Stimulated activated CD4-positive, alpha-beta T cell treated with anti-CD3 and anti-CD28 coated beads, Interleukin-4, amount 100 ng/mL, for 1 hour (primary cell): ENCODE data around the gene LAPTM5.
"Not testable (repeated sequence)": the region's sequence is repeated elsewhere in the genome, so short reads cannot be mapped to it uniquely, and the experiment has no call there.

Source experiments
- DNase-seq: peaks from one replicate; pipeline ENCODE4 v3.0.0-alpha.2; 2020

Gene LAPTM5

GRCh38 chr1:30757352-30758120 lies at the start of gene LAPTM5:
Gene LAPTM5 (minus strand): TSS chr1:30757774. CDS start chr1:30757745, 29 bp downstream.
- DNase-seq: peak; percentile 53

GRCh38 chr1:30806381-30807317 lies 49.1 kb upstream of the LAPTM5 start:
- DNase-seq: no peak

- DNase-seq: no peak
These were observed 47.9 kb upstream of the LAPTM5 start for GRCh38 chr1:30805304-30806003.

- no peak for DNase-seq
These were observed 47.2 kb upstream of the LAPTM5 start for GRCh38 chr1:30804822-30805221.

- no peak for DNase-seq
These were observed 46.8 kb upstream of the LAPTM5 start for GRCh38 chr1:30804352-30804751.

- no peak for DNase-seq
These were observed 46.0 kb upstream of the LAPTM5 start for GRCh38 chr1:30803562-30803961.

GRCh38 chr1:30801771-30802198 lies 44.2 kb upstream of the LAPTM5 start:
- DNase-seq: peak; percentile 83

- no peak for DNase-seq
These were observed 41.6 kb upstream of the LAPTM5 start for GRCh38 chr1:30799233-30799511.

GRCh38 chr1:30798389-30799232 lies 41.0 kb upstream of the LAPTM5 start:
- no peak for DNase-seq

GRCh38 chr1:30795026-30795425 lies 37.5 kb upstream of the LAPTM5 start:
- no peak for DNase-seq

GRCh38 chr1:30794260-30794659 lies 36.7 kb upstream of the LAPTM5 start:
- no peak for DNase-seq

- no peak for DNase-seq
These were observed 35.6 kb upstream of the LAPTM5 start for GRCh38 chr1:30793209-30793608.

- DNase-seq: no peak
These were observed 34.3 kb upstream of the LAPTM5 start for GRCh38 chr1:30791868-30792267.

- no peak for DNase-seq
These were observed 33.5 kb upstream of the LAPTM5 start for GRCh38 chr1:30790850-30791778.

GRCh38 chr1:30790256-30790525 lies 32.6 kb upstream of the LAPTM5 start:
- DNase-seq: not testable (repeated sequence)

- no peak for DNase-seq
These were observed 32.0 kb upstream of the LAPTM5 start for GRCh38 chr1:30789388-30790255.

GRCh38 chr1:30788580-30789387 lies 31.2 kb upstream of the LAPTM5 start:
- DNase-seq: no peak

- DNase-seq: no peak
These were observed 30.4 kb upstream of the LAPTM5 start for GRCh38 chr1:30787856-30788495.

- DNase-seq: no peak
These were observed 29.7 kb upstream of the LAPTM5 start for GRCh38 chr1:30787266-30787665.
